Suprapubic skin (tissue), 4 donors: ENCODE data around the gene ZNF473. TPM values are rescaled to one million over a fixed set of nuclear protein-coding genes. Genes with fewer than 3 reads are reported as not detected.
"Not testable (repeated sequence)": the region's sequence is repeated elsewhere in the genome, so short reads cannot be mapped to it uniquely, and the experiment has no call there.

Source experiments
- DNase-seq, 2 donors: peaks; one replicate each; pipeline ENCODE4 v3.0.0-alpha.2; 2019; ENCODE audit warnings: low spot score in 2 of 2
- H3K27ac ChIP-seq: fragments of 200-600 bp; sonication (generic); one replicate; pipeline ENCODE4 v1.5.1; 2019
- H3K27me3 ChIP-seq: fragments of 200-600 bp; sonication (generic); one replicate; pipeline ENCODE4 v1.5.1; 2019
- H3K36me3 ChIP-seq: fragments of 200-600 bp; sonication (generic); one replicate; pipeline ENCODE4 v1.5.1; 2019
- H3K4me1 ChIP-seq: fragments of 200-600 bp; sonication (generic); one replicate; pipeline ENCODE4 v1.5.1; 2019
- H3K4me3 ChIP-seq: fragments of 200-600 bp; sonication (generic); one replicate; pipeline ENCODE4 v1.5.1; 2019; ENCODE audit warnings: mild to moderate bottlenecking
- H3K9me3 ChIP-seq: fragments of 200-600 bp; sonication (generic); one replicate; pipeline ENCODE4 v1.5.1; 2019
- CTCF ChIP-seq, 2 donors: fragments of 200-600 bp in 1 of 2; fragments of 450-650 bp in 1 of 2; sonication (generic) in 1 of 2; IDR thresholded peaks; one replicate each; pipeline ENCODE4 v1.5.1; 2016 to 2019; ENCODE audit warnings: antibody characterized with exemption in 2 of 2, mild to moderate bottlenecking in 1 of 2, moderate library complexity in 1 of 2
- EP300 ChIP-seq: sonication (generic); formaldehyde crosslinking; IDR thresholded peaks from one replicate; pipeline ENCODE4 v1.6.1; 2017; ENCODE audit warnings: antibody characterized with exemption
- POLR2A ChIP-seq, 2 donors: fragments of 450-650 bp; IDR thresholded peaks; one replicate each; pipeline ENCODE4 v1.6.1; 2017; ENCODE audit warnings: antibody characterized with exemption in 2 of 2, mild to moderate bottlenecking in 2 of 2, moderate library complexity in 2 of 2
- POLR2AphosphoS5 ChIP-seq, 3 donors: sonication (generic); formaldehyde crosslinking; IDR thresholded peaks; one replicate each; pipeline ENCODE4 v1.6.1; 2017; ENCODE audit warnings: antibody characterized with exemption in 3 of 3
- WGBS: methylation state at CpG from one replicate; pipeline ENCODE4 v1.1.5; 2018; 5-methylcytosine and 5-hydroxymethylcytosine counted together
- total RNA-seq, 4 donors: library from RNA; depleted of rRNA; stranded (reverse); fragments of >200 nt; gene quantifications; one replicate each; pipeline ENCODE4 v1.1.0, GENCODE V29; 2016

ZNF473 gene
- total RNA-seq, 4 donors from 2014 or later, result 8.5 to 18.5 (median 12.2) TPM

- Histone ChIP-seq H3K27me3 (no peaks in the 10 kb centered on the region), H3K27ac (no peak overlapping the region), H3K4me3 (no peak overlapping the region), H3K9me3 (peaks cover 24% of the 10 kb centered on the region), H3K4me1 (peaks cover 14% of the 10 kb centered on the region), H3K36me3 (peaks cover 50% of the 10 kb centered on the region)
- WGBS, result 85% methylated on average over 4 of the region's 4 CpGs
- TF ChIP-seq POLR2A (IDR thresholded peaks at IDR 0.05), result no peak
- TF ChIP-seq EP300, result no peak
- no peak for TF ChIP-seq POLR2AphosphoS5 (IDR thresholded peaks at IDR 0.05)
- TF ChIP-seq CTCF (IDR thresholded peaks at IDR 0.05), result no peak
- no peak for DNase-seq
These were observed 21.9 kb downstream of the ZNF473 start for GRCh38 chr19:50047671-50048070.

GRCh38 chr19:50050406-50051227 is 24.8 kb downstream of the ZNF473 start:
- H3K27me3 ChIP-seq, result no peaks in the 10 kb centered on the region
- peak; percentile 87 to 91 for DNase-seq
- peaks cover 10% of the 10 kb centered on the region for H3K9me3 ChIP-seq
- peak overlapping the region; percentile 57 for H3K27ac ChIP-seq
- TF ChIP-seq POLR2AphosphoS5 (IDR thresholded peaks at IDR 0.05), result no peak
- TF ChIP-seq EP300, result no peak
- no peak for TF ChIP-seq POLR2A (IDR thresholded peaks at IDR 0.05)
- TF ChIP-seq CTCF (IDR thresholded peaks at IDR 0.05), result no peak
- peaks cover 14% of the 10 kb centered on the region for H3K4me1 ChIP-seq
- peak overlapping the region; percentile 56 for H3K4me3 ChIP-seq
- peaks cover 20% of the 10 kb centered on the region for H3K36me3 ChIP-seq
- WGBS, result 1% methylated on average over 32 of the region's 52 CpGs

- H3K27me3 ChIP-seq, DNase-seq, H3K9me3 ChIP-seq: not testable (repeated sequence)
- H3K27ac ChIP-seq, result peak overlapping the region; percentile 57
- H3K4me1 ChIP-seq, result peaks cover 14% of the 10 kb centered on the region
- 43% methylated on average over 16 of the region's 16 CpGs for WGBS
- peaks cover 13% of the 10 kb centered on the region for H3K36me3 ChIP-seq
- H3K4me3 ChIP-seq, result peak overlapping the region; percentile 56
These were observed 25.6 kb downstream of the ZNF473 start for GRCh38 chr19:50051228-50051895.

- WGBS, result 75% methylated on average over 8 of the region's 8 CpGs
- DNase-seq, result no peak
These were observed 26.2 kb downstream of the ZNF473 start for GRCh38 chr19:50051964-50052363.

GRCh38 chr19:50053119-50053518 is 27.3 kb downstream of the ZNF473 start:
- Histone ChIP-seq H3K27me3 (no peaks in the 10 kb centered on the region), H3K9me3 (peaks cover 1% of the 10 kb centered on the region), H3K4me1 (peaks cover 14% of the 10 kb centered on the region), H3K36me3 (no peaks in the 10 kb centered on the region), H3K4me3 (no peak overlapping the region), H3K27ac (no peak overlapping the region)
- TF ChIP-seq EP300 (no peak), CTCF (IDR thresholded peaks at IDR 0.05) (no peak), POLR2AphosphoS5 (IDR thresholded peaks at IDR 0.05) (no peak), POLR2A (IDR thresholded peaks at IDR 0.05) (no peak)
- WGBS, result 81% methylated on average over 4 of the region's 4 CpGs
- no peak for DNase-seq

More at GRCh38 chr19:50051964-50052363, 26.2 kb downstream of the ZNF473 start:
- no peak overlapping the region for H3K27ac ChIP-seq
- H3K4me3 ChIP-seq, result no peak overlapping the region
- no peaks in the 10 kb centered on the region for H3K27me3 ChIP-seq
- peaks cover under 1% of the 10 kb centered on the region for H3K9me3 ChIP-seq
- peaks cover 14% of the 10 kb centered on the region for H3K4me1 ChIP-seq
- no peak for TF ChIP-seq CTCF (IDR thresholded peaks at IDR 0.05)
- TF ChIP-seq POLR2AphosphoS5 (IDR thresholded peaks at IDR 0.05), result no peak
- no peak for TF ChIP-seq POLR2A (IDR thresholded peaks at IDR 0.05)
- no peak for TF ChIP-seq EP300
- peaks cover 7% of the 10 kb centered on the region for H3K36me3 ChIP-seq
